ENCODE data around the gene FGFBP2.

DNA sequence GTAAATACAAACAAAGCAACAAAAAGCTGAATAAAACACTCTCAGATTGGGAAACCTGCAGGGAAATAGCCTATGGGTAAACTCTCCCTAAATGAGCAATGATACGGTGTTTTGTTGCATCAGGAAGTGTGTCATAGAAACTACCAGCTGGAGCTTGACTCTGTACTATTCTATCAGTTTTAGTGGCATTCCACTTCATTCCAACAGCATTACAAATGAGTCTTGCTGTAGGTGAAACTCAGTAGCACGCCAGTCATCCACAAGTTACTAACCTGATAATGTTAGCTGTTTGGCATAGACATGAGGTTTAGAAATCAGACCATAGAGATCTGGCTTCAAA is 49.4 kb downstream of the FGFBP2 start:
- TF ChIP-seq EZH2 (IDR thresholded peaks at IDR 0.05; ENCODE audit: insufficient read depth, poor library complexity, severe bottlenecking): no peak
- no peak for TF ChIP-seq EZH2phosphoT487 (IDR thresholded peaks at IDR 0.05; ENCODE audit: insufficient read depth, low read depth)

Data from GM23248 (cell line).